ENCODE measurements around the gene FBXL16.

FBXL16 gene

DNA sequence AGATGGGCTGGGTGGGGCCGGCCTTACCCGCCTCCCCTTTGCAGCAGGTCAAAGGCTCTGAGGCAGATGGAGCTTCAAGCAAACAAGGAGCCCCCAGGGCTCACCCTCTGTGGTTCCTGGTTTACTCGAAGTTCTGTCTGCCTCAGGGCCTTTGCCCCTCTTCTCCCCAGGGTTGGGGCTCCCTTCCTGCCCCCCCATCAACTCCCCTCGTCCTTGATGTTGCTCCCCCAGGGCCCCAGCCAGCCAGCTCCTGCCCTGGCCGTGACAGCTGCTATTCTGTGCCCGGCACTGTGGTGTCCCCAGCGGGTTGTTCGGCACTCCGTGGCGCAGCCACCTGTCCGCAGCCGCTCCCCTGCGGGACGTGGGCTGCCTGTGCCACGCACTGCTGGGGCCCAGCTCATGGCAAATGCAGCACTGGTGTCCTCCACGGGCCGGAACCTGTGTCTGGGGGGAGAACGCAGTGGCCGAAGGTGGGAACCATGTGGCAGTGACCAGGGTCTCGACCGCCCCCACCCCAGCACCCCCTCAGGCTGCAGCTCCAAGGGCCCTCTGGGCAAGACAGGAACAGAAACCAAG is 5.0 kb upstream of the FBXL16 start:
- H3K36me3 ChIP-seq = no peaks in the 10 kb centered on the region
- TF ChIP-seq, protein P1, sequence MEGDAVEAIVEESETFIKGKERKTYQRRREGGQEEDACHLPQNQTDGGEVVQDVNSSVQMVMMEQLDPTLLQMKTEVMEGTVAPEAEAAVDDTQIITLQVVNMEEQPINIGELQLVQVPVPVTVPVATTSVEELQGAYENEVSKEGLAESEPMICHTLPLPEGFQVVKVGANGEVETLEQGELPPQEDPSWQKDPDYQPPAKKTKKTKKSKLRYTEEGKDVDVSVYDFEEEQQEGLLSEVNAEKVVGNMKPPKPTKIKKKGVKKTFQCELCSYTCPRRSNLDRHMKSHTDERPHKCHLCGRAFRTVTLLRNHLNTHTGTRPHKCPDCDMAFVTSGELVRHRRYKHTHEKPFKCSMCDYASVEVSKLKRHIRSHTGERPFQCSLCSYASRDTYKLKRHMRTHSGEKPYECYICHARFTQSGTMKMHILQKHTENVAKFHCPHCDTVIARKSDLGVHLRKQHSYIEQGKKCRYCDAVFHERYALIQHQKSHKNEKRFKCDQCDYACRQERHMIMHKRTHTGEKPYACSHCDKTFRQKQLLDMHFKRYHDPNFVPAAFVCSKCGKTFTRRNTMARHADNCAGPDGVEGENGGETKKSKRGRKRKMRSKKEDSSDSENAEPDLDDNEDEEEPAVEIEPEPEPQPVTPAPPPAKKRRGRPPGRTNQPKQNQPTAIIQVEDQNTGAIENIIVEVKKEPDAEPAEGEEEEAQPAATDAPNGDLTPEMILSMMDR (IDR thresholded peaks at IDR 0.05) = no peak
- H3K27ac ChIP-seq = no peak overlapping the region
- no peak overlapping the region for H3K4me3 ChIP-seq (ENCODE audit: low read depth in 1 of 2, low read length in 1 of 2)
- peaks cover 99% of the 10 kb centered on the region for H3K27me3 ChIP-seq
- peaks cover 5 to 10% of the 10 kb centered on the region in 2 experiments for H3K4me1 ChIP-seq (ENCODE audit: control insufficient read depth in 1 of 2, insufficient read depth in 1 of 2, low read depth in 1 of 2, low read length in 1 of 2)
- no peaks in the 10 kb centered on the region for H3K9me3 ChIP-seq

DNA sequence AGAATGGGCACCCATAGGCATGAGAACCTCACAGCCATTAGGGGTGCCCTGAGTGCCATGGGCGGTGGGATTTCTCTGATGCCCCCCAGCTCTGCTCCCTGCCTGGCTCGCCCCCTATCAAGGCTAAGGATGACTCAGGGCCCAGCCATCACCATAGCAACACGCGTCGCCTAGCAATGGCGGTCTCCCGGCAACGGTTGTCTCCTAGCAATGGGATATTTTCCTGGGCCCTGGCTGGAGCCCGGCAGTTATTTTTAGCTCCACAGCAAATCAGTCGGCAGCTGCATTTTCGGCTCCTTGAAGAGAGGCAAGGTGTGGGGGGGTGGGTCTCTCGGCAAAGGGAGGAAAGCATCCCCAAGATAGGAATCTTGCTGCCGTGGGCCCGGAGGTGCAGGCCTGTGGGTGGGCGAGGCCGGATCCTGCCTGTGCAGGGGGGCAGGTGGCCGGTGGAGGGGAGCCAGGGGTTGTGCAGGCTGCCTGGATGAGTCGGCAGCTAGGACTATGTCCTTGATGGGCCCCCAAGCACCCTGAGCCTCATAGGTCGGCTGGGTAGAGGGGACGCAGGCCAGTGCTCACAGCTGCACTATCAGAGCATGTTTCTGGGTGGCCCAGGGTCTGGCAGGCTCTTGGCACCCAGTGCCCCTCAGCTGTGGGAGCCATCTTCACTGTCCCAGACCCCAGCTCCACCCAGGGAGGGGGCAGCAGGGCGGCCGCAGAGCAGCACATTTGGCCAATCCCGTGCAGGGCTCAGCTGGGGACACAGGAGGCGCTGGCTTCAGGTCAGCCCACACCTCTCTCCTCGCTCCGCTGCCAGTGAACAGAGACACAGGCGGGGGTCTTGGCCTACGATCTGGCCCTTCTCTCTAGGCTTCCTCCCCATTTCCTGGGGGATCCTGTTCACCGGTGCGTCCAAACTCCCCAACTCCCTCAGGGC is 4.2 kb upstream of the FBXL16 start:
- H3K36me3 ChIP-seq = no peaks in the 10 kb centered on the region
- peaks cover 99% of the 10 kb centered on the region for H3K27me3 ChIP-seq
- no peak overlapping the region for H3K4me3 ChIP-seq (ENCODE audit: low read depth in 1 of 2, low read length in 1 of 2)
- H3K27ac ChIP-seq = no peak overlapping the region
- H3K4me1 ChIP-seq (ENCODE audit: control insufficient read depth in 1 of 2, insufficient read depth in 1 of 2, low read depth in 1 of 2, low read length in 1 of 2) = peaks cover 0 to 5% of the 10 kb centered on the region in 2 experiments
- no peaks in the 10 kb centered on the region for H3K9me3 ChIP-seq
- TF ChIP-seq, protein P1 (IDR thresholded peaks at IDR 0.05) = no peak

DNA sequence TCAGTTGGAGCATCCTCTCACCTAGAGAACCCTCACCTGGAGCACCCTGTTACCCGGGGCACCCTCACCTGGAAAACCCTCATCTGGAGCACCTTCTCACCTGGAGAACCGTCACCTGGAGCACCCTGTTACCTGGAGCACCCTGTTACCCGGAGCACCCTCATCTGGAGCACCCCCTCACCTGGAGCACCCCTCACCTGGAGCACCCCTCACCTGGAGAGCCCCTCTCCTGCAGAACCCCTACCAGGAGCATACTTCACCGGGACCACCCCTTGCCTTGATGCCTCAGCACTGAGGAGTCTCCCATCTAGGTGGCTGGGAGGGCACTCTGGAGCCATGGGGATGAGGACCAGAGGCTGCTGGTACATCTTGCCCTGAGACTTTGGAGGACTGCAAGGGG is 3.4 kb upstream of the FBXL16 start:
- Histone ChIP-seq H3K27ac (no peak overlapping the region), H3K9me3 (no peaks in the 10 kb centered on the region), H3K27me3 (peaks cover 99% of the 10 kb centered on the region), H3K4me1 (ENCODE audit: control insufficient read depth in 1 of 2, insufficient read depth in 1 of 2, low read depth in 1 of 2, low read length in 1 of 2) (no peaks in the 10 kb centered on the region), H3K36me3 (no peaks in the 10 kb centered on the region), H3K4me3 (ENCODE audit: low read depth in 1 of 2, low read length in 1 of 2) (no peak overlapping the region)
- TF ChIP-seq, protein P1 (IDR thresholded peaks at IDR 0.05) = no peak

DNA sequence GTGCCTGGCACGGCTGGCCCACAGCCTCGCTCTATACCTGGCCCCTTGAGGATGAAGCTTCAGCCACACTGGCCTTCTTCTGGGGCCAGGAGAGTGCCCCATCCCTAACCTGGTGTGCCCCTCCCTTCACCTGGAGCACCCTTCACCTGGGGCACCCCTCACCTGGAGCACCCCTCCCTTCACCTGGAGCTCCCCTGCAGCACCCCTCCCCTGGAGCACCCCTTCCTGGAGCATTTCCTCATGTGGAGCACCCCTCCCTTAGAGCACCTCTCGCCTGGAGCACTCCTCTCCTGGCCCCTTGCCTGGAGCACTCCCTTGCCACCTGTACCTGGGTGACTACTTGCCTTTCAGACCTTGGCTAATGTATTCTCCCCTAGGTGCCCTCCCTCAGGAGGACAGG is 2.4 kb upstream of the FBXL16 start:
- TF ChIP-seq, protein P1 (IDR thresholded peaks at IDR 0.05) = no peak
- Histone ChIP-seq H3K27ac (no peak overlapping the region), H3K4me3 (ENCODE audit: low read depth in 1 of 2, low read length in 1 of 2) (no peak overlapping the region), H3K27me3 (peaks cover 99% of the 10 kb centered on the region), H3K4me1 (ENCODE audit: control insufficient read depth in 1 of 2, insufficient read depth in 1 of 2, low read depth in 1 of 2, low read length in 1 of 2) (no peaks in the 10 kb centered on the region), H3K9me3 (no peaks in the 10 kb centered on the region), H3K36me3 (no peaks in the 10 kb centered on the region)

DNA sequence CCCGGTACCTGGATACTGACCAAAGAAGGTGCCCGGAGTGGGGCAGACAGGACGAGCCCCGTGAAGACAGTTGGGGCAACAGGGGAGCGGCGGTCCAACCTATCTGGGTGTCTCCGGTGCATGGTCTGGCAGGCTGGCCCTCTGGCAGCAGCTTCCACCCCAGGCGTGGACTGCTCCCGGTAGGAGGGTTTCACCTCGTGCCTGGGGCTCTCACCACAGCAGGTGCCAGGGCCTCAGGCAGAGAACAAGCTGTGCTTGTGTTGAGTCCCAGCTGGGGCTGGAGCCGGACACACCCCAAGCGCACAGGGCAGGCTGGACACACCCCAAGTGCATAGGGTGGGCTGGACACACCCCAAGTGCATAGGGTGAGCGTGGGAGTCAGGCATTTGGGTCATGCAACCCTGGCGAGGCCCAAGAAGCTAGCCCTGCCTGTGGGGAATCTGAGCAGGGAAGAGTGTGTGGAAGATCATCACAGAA is 1.5 kb upstream of the FBXL16 start:
- Histone ChIP-seq H3K9me3 (no peaks in the 10 kb centered on the region), H3K4me3 (ENCODE audit: low read depth in 1 of 2, low read length in 1 of 2) (no peak overlapping the region), H3K36me3 (no peaks in the 10 kb centered on the region), H3K27me3 (peaks cover 99% of the 10 kb centered on the region), H3K4me1 (ENCODE audit: control insufficient read depth in 1 of 2, insufficient read depth in 1 of 2, low read depth in 1 of 2, low read length in 1 of 2) (no peaks in the 10 kb centered on the region), H3K27ac (no peak overlapping the region)
- TF ChIP-seq, protein P1 (IDR thresholded peaks at IDR 0.05) = no peak
